Measurements from ENCODE around the gene ELAPOR1.
"Not testable (repeated sequence)": the region's sequence is repeated elsewhere in the genome, so short reads cannot be mapped to it uniquely, and the experiment has no call there.

Gene ELAPOR1

DNA sequence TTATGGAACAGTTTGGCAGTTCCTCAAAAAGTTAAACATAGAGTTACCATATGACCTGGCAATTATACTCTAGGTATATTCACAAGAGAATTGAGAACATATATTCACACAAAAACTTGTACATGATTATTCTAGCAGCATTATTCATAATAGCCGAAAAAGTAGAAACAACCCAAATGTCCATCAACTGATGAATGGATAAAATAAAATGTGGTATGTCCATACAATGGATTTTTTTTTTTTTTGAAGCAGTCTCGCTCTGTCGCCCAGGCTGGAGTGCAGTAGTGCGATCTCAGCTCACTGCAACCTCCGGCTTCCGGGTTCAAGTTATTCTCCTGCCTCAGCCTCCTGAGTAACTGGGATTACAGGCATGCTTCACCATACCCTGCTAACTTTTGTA is 28.8 kb downstream of the ELAPOR1 start:
- CTCF ChIA-PET: interaction anchor here (1.0 kb wide), 1 partner anchor 18 kb away, joined by 3 read pairs; no protein-coding TSS in a partner anchor
- H3K9me3 ChIP-seq (ENCODE audit: control extremely low read depth in 1 of 5, control insufficient read depth in 4 of 5, insufficient read depth in 2 of 5, low read depth in 1 of 5, low read length in 4 of 5); H3K4me3 ChIP-seq (ENCODE audit: control insufficient read depth in 1 of 7, extremely low read depth in 1 of 7, insufficient read depth in 4 of 7, low read depth in 2 of 7, low read length in 6 of 7); POLR2A ChIA-PET; H3K27ac ChIP-seq (ENCODE audit: insufficient read depth in 1 of 2, low read depth in 1 of 2, low read length in 2 of 2, poor library complexity in 1 of 2, severe bottlenecking in 2 of 2); H3K27me3 ChIP-seq (replicated peaks in 2 of 5; ENCODE audit: control insufficient read depth in 4 of 5, insufficient read depth in 5 of 5, low read length in 4 of 5); H3K4me1 ChIP-seq (ENCODE audit: control extremely low read depth in 1 of 4, control insufficient read depth in 4 of 4, insufficient read depth in 4 of 4, low read length in 3 of 4); H3K36me3 ChIP-seq (ENCODE audit: control insufficient read depth in 4 of 4, insufficient read depth in 4 of 4, low read length in 3 of 4); DNase-seq: not testable (repeated sequence)
- 100% methylated on average over 5 of the region's 6 CpGs for WGBS (ENCODE audit: insufficient coverage)

DNA sequence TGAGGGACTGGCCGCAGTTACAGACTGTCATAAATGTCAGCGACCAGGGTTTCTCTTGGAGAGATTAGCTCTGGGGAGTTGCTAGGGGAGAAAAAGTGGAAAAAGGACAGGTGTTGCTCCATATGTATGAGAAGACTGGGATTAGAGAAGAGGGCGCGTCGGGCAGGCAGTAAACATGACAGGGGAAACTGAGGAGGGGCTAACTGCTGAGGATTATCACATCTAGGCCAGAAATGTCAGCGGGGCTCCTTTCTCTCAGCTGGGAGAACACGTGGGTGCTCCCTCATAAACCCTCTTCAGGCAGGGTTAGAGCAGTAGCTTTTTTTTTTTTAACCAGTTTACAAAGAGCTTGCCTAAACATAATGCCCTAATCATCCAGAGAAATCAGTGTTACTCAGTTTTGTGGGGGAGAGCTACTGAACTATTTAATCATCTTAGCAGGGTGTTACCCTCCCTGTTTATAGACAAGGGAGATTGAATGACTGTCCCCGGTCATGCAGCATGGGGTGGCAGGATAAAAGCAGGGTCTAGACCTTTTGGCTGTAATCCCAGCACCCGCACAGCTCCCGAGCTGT is 35.2 kb downstream of the ELAPOR1 start:
- H3K27me3 ChIP-seq (replicated peaks in 2 of 5; ENCODE audit: control insufficient read depth in 4 of 5, insufficient read depth in 5 of 5, low read length in 4 of 5): peaks cover 0 to 19% (median 0%) of the 10 kb centered on the region in 5 experiments
- H3K4me3 ChIP-seq (ENCODE audit: control insufficient read depth in 1 of 7, extremely low read depth in 1 of 7, insufficient read depth in 4 of 7, low read depth in 2 of 7, low read length in 6 of 7): no peak overlapping the region
- POLR2A ChIA-PET: no interaction called here
- DNase-seq: no peak
- no peaks in the 10 kb centered on the region for H3K9me3 ChIP-seq (ENCODE audit: control extremely low read depth in 1 of 5, control insufficient read depth in 4 of 5, insufficient read depth in 2 of 5, low read depth in 1 of 5, low read length in 4 of 5)
- no peaks in the 10 kb centered on the region for H3K36me3 ChIP-seq (ENCODE audit: control insufficient read depth in 4 of 4, insufficient read depth in 4 of 4, low read length in 3 of 4)
- no peaks in the 10 kb centered on the region for H3K4me1 ChIP-seq (ENCODE audit: control extremely low read depth in 1 of 4, control insufficient read depth in 4 of 4, insufficient read depth in 4 of 4, low read length in 3 of 4)
- CTCF ChIA-PET: interaction anchor here (0.6 to 1.6 kb wide), 4 partner anchors 10 to 38 kb away, joined by 3 to 4 read pairs (median 4); a partner anchor contains a TSS
- no peak overlapping the region for H3K27ac ChIP-seq (ENCODE audit: insufficient read depth in 1 of 2, low read depth in 1 of 2, low read length in 2 of 2, poor library complexity in 1 of 2, severe bottlenecking in 2 of 2)
- 100% methylated on average over 6 of the region's 10 CpGs for WGBS (ENCODE audit: insufficient coverage)

DNA sequence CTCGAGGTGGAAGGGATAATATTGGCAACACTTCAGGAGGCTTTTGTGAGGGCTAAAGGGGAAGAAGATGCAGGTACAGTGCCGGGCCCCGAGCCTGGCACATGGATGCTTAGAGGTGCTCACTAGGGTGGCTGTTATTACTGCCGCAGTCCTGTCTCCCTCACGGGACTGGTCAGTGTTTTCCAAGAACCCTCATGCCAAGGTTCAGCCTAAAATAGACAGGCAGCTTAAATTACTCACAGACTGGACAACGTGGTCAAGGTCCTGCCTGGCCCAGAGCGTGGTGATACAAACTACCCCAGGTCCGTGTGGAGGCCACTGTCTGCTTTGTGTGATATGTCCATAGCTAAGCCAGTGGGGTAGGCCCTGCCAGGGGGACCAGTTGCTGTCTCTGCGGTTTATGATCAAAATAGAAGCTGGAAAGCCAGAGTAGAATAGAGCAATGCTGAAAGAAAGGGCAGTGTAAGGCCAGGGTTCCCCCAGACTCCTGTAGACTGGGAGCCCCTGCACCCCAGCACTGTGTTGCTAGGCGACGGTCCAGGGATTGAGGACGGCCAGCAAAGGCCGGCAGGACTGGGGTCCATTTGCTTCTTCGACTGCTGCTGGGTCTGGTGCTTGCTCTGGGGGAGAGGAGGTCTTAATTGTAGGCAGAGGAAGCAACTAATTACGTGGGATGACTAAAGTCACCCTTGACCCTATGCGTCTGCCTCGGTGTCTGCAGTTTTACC is 36.1 kb downstream of the ELAPOR1 start:
- CTCF ChIA-PET: interaction anchor here (0.6 to 1.6 kb wide), 2 partner anchors 16 to 37 kb away, joined by 4 read pairs; no protein-coding TSS in a partner anchor
- DNase-seq: no peak
- no peak overlapping the region for H3K4me3 ChIP-seq (ENCODE audit: control insufficient read depth in 1 of 7, extremely low read depth in 1 of 7, insufficient read depth in 4 of 7, low read depth in 2 of 7, low read length in 6 of 7)
- no peak overlapping the region for H3K27ac ChIP-seq (ENCODE audit: insufficient read depth in 1 of 2, low read depth in 1 of 2, low read length in 2 of 2, poor library complexity in 1 of 2, severe bottlenecking in 2 of 2)
- WGBS (ENCODE audit: insufficient coverage): 80% methylated on average over 13 of the region's 17 CpGs
- no peaks in the 10 kb centered on the region for H3K4me1 ChIP-seq (ENCODE audit: control extremely low read depth in 1 of 4, control insufficient read depth in 4 of 4, insufficient read depth in 4 of 4, low read length in 3 of 4)
- no peaks in the 10 kb centered on the region for H3K9me3 ChIP-seq (ENCODE audit: control extremely low read depth in 1 of 5, control insufficient read depth in 4 of 5, insufficient read depth in 2 of 5, low read depth in 1 of 5, low read length in 4 of 5)
- H3K36me3 ChIP-seq (ENCODE audit: control insufficient read depth in 4 of 4, insufficient read depth in 4 of 4, low read length in 3 of 4): no peaks in the 10 kb centered on the region
- POLR2A ChIA-PET: interaction anchor here (0.6 kb wide), 1 partner anchor 1309 kb away, joined by 5 read pairs; no protein-coding TSS in a partner anchor
- peaks cover 0 to 27% (median 0%) of the 10 kb centered on the region in 5 experiments for H3K27me3 ChIP-seq (replicated peaks in 2 of 5; ENCODE audit: control insufficient read depth in 4 of 5, insufficient read depth in 5 of 5, low read length in 4 of 5)

DNA sequence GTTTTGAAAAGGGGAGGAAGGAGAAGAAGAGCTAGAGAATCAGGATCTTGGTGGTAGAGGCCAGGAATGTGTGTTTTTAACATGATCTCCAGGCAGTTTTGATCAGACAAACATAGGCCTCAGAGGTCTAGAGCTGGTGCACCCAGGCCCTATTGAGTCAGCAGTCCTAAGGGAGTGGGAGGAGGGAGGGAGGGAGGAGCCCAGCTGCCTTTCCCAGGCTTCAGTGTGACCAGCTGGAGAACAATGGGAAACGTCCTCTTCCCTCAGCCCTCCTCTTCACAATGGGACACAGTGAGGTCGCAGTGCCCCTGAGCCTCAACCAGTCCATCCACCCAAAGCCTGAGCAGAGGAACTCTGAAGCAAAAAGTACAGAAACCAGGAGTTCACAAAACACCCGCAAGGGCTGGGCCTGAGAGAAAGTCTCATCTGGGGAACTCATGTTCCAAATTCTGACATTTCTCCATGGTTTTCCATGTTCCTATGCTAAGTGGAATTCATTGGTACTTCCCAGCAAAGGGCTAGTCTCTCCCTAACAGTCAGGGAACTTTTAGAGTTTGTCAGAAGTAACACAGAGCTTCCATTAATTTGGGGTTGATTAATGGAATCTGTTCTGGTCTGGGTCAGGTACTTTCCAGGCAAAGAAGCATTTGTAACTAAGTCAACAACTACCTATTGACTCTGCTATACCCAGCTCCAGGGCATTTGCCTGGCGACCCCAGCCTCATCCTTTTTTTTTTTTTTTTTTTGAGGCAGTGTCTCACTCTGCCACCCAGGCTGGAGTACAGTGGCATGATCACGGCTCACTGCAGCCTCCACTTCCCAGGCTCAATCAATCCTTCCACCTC is 37.5 kb downstream of the ELAPOR1 start:
- no peaks in the 10 kb centered on the region for H3K36me3 ChIP-seq (ENCODE audit: control insufficient read depth in 4 of 4, insufficient read depth in 4 of 4, low read length in 3 of 4)
- H3K4me1 ChIP-seq (ENCODE audit: control extremely low read depth in 1 of 4, control insufficient read depth in 4 of 4, insufficient read depth in 4 of 4, low read length in 3 of 4): no peaks in the 10 kb centered on the region
- 100% methylated on average over 1 of the region's 5 CpGs for WGBS (ENCODE audit: insufficient coverage)
- H3K4me3 ChIP-seq (ENCODE audit: control insufficient read depth in 1 of 7, extremely low read depth in 1 of 7, insufficient read depth in 4 of 7, low read depth in 2 of 7, low read length in 6 of 7): no peak overlapping the region
- H3K27me3 ChIP-seq (replicated peaks in 2 of 5; ENCODE audit: control insufficient read depth in 4 of 5, insufficient read depth in 5 of 5, low read length in 4 of 5): peaks cover 0 to 28% (median under 1%) of the 10 kb centered on the region in 5 experiments
- H3K27ac ChIP-seq (ENCODE audit: insufficient read depth in 1 of 2, low read depth in 1 of 2, low read length in 2 of 2, poor library complexity in 1 of 2, severe bottlenecking in 2 of 2): no peak overlapping the region
- no peak for DNase-seq
- CTCF ChIA-PET: interaction anchor here (0.7 to 0.8 kb wide), 2 partner anchors 48 to 863 kb away, joined by 3 read pairs; no protein-coding TSS in a partner anchor
- H3K9me3 ChIP-seq (ENCODE audit: control extremely low read depth in 1 of 5, control insufficient read depth in 4 of 5, insufficient read depth in 2 of 5, low read depth in 1 of 5, low read length in 4 of 5): no peaks in the 10 kb centered on the region
- POLR2A ChIA-PET: no interaction called here

DNA sequence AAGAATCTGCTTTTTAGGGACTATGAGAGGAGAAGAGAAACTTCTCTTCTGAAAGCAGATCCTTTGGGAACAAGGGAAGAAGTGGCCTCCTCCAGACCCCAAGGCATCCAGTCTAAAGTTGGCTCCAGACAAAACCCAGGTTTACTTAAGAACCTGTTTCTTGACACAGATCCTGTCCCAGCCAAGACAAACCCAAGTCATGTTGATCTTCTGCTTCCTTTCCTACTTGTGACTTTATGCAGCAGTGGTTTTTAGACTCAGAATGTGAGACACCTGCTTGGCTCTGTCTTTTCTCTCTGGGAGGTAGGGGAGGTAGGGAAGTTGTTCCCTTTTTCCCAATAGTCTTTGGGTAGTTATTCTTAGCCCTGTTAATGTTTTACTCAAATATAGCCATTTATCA is 38.3 kb downstream of the ELAPOR1 start:
- H3K4me1 ChIP-seq (ENCODE audit: control extremely low read depth in 1 of 4, control insufficient read depth in 4 of 4, insufficient read depth in 4 of 4, low read length in 3 of 4): no peaks in the 10 kb centered on the region
- no peak overlapping the region for H3K27ac ChIP-seq (ENCODE audit: insufficient read depth in 1 of 2, low read depth in 1 of 2, low read length in 2 of 2, poor library complexity in 1 of 2, severe bottlenecking in 2 of 2)
- H3K36me3 ChIP-seq (ENCODE audit: control insufficient read depth in 4 of 4, insufficient read depth in 4 of 4, low read length in 3 of 4): no peaks in the 10 kb centered on the region
- POLR2A ChIA-PET: no interaction called here
- H3K4me3 ChIP-seq (ENCODE audit: control insufficient read depth in 1 of 7, extremely low read depth in 1 of 7, insufficient read depth in 4 of 7, low read depth in 2 of 7, low read length in 6 of 7): no peak overlapping the region
- no peak for DNase-seq
- H3K27me3 ChIP-seq (replicated peaks in 2 of 5; ENCODE audit: control insufficient read depth in 4 of 5, insufficient read depth in 5 of 5, low read length in 4 of 5): peaks cover 0 to 36% (median 8%) of the 10 kb centered on the region in 5 experiments
- CTCF ChIA-PET: interaction anchor here (0.7 kb wide), 1 partner anchor 862 kb away, joined by 3 read pairs; no protein-coding TSS in a partner anchor
- H3K9me3 ChIP-seq (ENCODE audit: control extremely low read depth in 1 of 5, control insufficient read depth in 4 of 5, insufficient read depth in 2 of 5, low read depth in 1 of 5, low read length in 4 of 5): no peaks in the 10 kb centered on the region

DNA sequence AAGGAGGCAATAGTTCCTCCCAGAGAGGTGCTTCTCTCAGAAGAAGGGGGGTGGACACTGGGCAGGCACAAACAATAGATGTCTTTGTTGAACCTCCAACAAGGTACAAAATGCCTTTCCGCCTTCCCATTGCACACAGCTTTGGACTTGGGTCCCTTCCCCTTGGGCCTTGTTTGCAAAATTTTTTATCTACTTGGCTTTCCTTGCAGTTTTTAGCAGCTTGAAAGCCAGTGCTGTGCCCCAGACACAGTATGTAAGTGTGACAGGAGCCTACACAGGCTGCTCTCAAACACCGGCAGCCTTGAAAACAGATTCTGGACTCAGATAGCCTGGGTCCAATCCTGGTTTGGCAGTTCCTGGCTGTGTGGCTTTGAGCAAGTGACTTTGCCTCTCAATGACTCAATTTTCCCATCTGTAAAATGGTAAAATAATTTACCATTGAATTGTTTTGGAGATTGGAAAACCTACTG is 43.0 kb downstream of the ELAPOR1 start:
- no peak overlapping the region for H3K4me3 ChIP-seq (ENCODE audit: control insufficient read depth in 1 of 7, extremely low read depth in 1 of 7, insufficient read depth in 4 of 7, low read depth in 2 of 7, low read length in 6 of 7)
- H3K4me1 ChIP-seq (ENCODE audit: control extremely low read depth in 1 of 4, control insufficient read depth in 4 of 4, insufficient read depth in 4 of 4, low read length in 3 of 4): peaks cover 4 to 8% (median 5%) of the 10 kb centered on the region in 4 experiments
- no peak overlapping the region for H3K27ac ChIP-seq (ENCODE audit: insufficient read depth in 1 of 2, low read depth in 1 of 2, low read length in 2 of 2, poor library complexity in 1 of 2, severe bottlenecking in 2 of 2)
- H3K27me3 ChIP-seq (replicated peaks in 2 of 5; ENCODE audit: control insufficient read depth in 4 of 5, insufficient read depth in 5 of 5, low read length in 4 of 5): peaks cover 0 to 63% (median 23%) of the 10 kb centered on the region in 5 experiments
- WGBS (ENCODE audit: insufficient coverage): 100% methylated on average over 2 of the region's 2 CpGs
- H3K36me3 ChIP-seq (ENCODE audit: control insufficient read depth in 4 of 4, insufficient read depth in 4 of 4, low read length in 3 of 4): no peaks in the 10 kb centered on the region
- H3K9me3 ChIP-seq (ENCODE audit: control extremely low read depth in 1 of 5, control insufficient read depth in 4 of 5, insufficient read depth in 2 of 5, low read depth in 1 of 5, low read length in 4 of 5): no peaks in the 10 kb centered on the region
- POLR2A ChIA-PET: no interaction called here
- no peak for DNase-seq
- CTCF ChIA-PET: interaction anchor here (1.3 kb wide), 1 partner anchor 15 kb away, joined by 4 read pairs; no protein-coding TSS in a partner anchor

All from common myeloid progenitor, CD34-positive (primary cell).